H54 (cell line): ENCODE results near the gene SDC1.
"Not testable (repeated sequence)": the region's sequence is repeated elsewhere in the genome, so short reads cannot be mapped to it uniquely, and the experiment has no call there.

Experiments used
- DNase-seq: peaks from one replicate; pipeline ENCODE4 v3.0.0; 2011; ENCODE audit warnings: low spot score, mixed read lengths; ENCODE audit not compliant: insufficient read length
- FAIRE-seq: peaks from 3 replicates; lab custom pipeline; 2011; peaks lifted over from hg19 to GRCh38; lab: Jason Lieb, UNC
- POLR2A ChIP-seq: IDR thresholded peaks from 2 replicates; pipeline ENCODE4 v1.6.1; 2011; ENCODE audit warnings: low read depth, mild to moderate bottlenecking, low read length

The SDC1 gene

DNA sequence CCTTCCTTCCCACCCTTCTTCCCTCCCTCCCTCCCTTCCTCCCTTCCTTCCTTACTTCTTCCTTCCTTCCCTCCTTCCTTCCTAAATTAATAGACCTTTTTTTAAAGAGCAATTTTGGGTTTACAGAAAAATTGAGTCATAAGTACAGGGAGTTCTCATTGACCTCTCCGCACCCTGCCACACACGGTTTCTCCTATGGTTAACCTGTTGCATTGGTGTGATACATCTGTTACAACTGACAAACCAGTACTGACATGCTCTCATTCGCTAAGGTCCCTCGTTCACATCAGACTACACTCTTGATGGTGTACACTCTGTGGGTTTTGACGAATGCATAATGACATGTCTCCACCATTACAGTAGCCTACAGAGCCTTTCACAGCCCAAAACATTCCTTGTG, 11.6 kb upstream of the SDC1 start:
- no peak for TF ChIP-seq POLR2A
- no peak for FAIRE-seq
- no peak for DNase-seq

DNA sequence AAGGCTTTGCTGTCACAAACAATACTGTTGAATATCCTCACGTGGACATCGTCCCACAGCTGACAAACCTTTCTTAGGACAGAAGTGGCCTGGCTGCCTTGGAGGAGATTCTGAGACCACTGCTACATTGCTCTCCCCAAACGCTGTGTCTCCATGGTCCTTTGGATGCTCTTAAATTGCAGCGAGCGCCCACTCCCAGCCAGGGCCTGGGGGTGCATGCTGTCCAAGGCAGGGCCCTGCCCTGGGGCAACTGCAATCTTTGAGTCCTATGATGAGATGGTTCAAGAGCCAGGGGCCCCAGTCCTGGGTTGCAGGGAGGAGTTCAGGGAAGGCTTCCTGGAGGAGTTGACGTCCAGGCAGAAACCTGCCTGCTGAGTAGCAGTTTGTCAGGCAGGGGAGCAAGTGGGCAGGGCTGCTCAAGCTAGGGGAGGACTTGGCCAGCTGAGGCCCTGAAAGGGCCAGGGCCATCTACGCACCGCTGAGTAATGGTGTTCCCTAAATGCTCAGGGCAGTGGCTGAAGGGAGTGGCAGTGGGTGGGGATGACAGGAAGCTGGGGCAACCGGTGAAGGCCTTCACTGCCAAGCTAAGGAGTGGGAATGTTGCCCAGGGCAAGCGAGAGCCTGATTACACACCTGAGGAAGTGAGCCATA, 10.8 kb upstream of the SDC1 start:
- no peak for TF ChIP-seq POLR2A
- peak; percentile 86 for FAIRE-seq
- DNase-seq: peak; percentile 65

DNA sequence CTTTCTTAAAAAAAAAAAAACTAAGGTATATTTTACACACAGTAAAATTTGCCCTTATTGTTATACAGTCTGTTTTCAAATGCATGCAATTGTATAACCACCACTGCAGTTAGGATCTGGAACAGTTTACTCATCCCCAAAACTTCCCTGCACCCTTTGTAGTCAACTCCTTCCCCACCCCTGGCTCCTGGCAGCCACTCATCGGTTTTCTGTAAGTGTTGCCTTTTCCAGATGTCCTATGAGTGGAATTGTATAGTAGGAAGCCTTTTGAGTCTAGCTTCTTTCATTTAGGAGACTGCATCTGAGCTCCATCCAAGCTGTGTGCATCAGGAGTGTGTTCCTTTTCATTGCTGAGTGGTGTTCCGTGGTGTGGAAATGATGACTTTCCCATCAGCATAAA, 9.7 kb upstream of the SDC1 start:
- not testable (repeated sequence) for FAIRE-seq, DNase-seq

DNA sequence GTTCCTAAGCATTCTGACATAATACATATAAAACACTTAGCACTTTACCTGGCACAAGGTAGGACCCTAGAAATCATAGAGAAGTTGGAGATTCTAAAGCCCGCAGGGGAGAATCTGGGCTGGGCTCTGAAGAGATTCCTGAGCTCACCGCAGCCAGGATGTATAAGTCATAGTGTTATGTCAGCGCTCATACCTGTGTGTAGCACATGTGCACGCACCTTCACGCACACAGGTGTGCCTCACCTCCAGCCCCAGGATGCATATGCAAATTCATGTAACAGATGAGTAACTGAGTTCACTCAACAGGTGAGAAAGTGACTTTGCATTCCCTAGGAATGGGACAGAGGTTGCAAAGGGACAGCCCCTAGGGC, 7.9 kb upstream of the SDC1 start:
- FAIRE-seq (no peak), DNase-seq (no peak)
- TF ChIP-seq POLR2A: no peak

DNA sequence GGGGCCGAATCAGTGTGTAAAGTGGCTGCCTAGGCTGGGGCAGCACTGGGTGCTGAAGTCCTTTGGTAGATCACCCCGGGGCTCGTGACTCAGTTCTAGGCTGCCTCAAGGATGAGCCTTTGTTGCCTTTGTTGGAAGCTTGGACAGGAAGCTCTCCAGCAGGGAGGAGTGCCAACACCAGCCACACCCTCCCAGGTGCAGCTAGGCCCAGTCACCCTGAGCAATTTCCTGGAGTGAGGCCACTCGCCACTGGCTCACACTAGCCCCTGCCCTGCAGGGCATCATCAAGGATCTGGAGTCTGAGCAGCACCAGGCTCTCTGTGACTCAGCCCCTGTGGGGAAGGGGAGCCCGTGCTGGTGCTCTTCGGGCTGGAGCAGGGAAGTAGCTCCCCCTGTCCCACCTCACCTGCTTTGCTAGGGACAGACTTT, 6.7 kb upstream of the SDC1 start:
- TF ChIP-seq POLR2A: no peak
- DNase-seq: peak; percentile 94
- FAIRE-seq: peak; percentile 96

DNA sequence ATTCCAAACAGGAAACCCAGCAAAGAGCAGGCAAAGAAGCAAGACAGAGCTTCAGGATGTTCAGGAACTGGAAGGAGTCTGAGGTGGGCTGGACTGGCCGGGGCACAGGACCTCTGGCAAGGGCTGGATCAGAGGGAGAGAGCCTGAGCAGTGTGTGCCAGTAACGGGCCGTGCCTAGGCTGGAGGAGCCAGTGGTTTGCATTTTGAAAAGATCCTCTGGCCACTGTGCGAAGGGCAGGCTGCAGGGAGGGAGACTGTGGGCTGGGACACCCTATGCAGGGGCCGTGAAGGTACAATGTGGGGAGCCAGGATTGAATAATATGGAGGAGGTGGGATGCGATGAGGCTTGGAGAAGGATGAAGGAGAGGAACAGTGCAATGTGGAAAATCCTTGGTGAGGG, 6.2 kb upstream of the SDC1 start:
- no peak for TF ChIP-seq POLR2A
- FAIRE-seq: no peak

DNA sequence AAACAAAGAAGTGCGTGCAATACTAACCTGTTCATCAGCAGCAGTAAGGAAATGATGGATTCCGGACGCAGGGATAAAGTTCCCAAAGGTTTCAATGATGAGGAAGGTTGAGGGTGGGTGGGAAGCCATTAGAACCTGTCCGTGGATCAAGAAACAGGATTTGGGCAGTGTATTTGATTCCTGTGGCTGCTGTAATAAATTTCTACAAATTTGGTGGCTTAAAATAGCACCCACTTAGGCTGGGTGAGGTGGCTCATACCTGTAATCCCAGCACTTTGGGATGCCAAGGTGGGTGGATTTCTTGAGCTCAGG, 5.1 kb upstream of the SDC1 start:
- no peak for DNase-seq
- TF ChIP-seq POLR2A: no peak
- no peak for FAIRE-seq

More for the DNA sequence above, 6.2 kb upstream of the SDC1 start:
- no peak for DNase-seq

DNA sequence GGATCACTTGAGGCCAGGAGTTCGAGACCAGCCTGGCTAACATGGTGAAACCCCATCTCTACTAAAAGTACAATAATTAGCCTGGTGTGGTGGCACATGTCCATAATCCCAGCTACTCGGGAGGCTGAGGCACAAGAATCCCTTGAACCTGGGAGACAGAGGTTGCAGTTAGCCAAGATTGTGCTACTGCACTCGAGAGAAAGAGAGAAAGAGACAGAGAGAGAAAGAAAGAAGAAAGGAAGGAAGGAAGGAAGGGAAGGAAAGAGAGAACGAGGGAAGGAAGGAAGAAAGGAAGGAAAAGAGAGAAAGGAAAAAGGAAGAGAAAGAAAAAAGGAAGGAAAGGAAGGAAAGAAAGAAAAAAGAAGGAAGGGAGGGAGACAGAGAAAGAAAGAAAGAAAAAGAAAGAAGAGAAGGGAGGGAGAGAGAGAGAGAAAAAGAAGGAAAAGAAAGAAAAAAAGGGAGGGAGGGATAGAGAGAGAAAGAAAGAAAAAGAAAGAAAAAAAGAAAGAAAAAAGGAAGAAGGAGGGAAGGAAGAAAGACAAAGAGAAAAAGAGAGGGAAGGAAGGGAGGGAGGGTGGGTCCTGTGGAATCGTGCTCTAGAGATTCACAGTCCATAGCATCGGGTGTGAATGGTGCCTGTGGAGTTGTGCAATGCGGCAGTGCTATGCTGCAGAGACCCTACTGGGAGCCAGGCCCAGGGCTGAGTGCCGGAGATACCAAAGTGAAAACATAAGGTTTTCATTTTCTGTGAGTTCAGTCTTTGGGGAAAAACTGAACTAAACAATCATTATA, 4.6 kb upstream of the SDC1 start:
- DNase-seq (no peak), FAIRE-seq (no peak)

DNA sequence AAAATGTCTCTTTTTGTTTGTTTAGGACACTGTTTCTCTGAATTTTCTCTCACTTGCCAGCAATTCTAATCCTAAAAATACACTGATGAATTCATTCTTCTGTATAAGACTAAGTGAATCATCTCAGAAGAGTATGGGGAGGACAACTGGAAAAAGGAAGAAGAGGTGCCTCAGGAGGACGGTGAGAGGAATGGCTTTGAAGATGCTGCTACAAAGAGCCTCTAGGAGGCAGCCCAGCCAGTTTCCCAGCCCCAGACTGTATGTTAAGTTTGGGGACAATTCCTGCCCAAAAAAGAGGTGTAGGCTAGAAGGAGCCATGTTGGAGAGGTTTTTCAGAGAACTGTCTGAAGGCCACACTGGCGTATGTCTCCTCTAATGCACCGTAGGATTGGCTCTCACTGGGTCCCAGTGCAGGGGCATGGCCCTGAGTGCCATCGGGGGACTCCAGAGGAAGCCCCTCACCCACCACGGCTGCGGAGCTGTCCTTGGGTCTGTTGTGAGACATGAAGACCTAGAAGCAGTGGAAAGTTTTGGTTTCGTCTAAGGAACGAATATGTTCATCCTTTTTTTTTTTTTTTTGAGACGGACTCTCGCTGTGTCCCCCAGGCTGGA, 3.1 kb upstream of the SDC1 start:
- FAIRE-seq (no peak), DNase-seq (no peak)
- no peak for TF ChIP-seq POLR2A

More for the DNA sequence above, 4.6 kb upstream of the SDC1 start:
- TF ChIP-seq POLR2A: no peak

DNA sequence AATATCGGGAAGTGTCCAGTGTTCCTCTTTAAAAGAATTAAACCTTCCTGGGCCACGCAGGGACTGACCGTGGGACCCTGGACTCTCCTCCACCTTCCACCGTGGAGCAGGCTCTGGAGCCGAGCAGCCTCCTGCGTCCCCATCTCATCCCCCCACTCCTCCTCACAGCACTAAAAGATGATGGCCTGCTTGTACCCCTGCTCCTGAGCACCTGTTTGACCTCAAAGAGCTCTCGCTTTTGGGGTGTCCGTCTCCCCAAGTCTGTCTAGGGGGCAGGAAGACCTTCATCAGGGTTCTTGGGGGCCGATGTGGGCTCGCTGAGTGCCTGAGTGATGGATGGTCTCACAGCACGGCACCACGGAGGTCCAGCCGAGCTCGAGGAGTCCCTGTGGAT, 1.2 kb upstream of the SDC1 start:
- FAIRE-seq: no peak
- no peak for DNase-seq
- no peak for TF ChIP-seq POLR2A

DNA sequence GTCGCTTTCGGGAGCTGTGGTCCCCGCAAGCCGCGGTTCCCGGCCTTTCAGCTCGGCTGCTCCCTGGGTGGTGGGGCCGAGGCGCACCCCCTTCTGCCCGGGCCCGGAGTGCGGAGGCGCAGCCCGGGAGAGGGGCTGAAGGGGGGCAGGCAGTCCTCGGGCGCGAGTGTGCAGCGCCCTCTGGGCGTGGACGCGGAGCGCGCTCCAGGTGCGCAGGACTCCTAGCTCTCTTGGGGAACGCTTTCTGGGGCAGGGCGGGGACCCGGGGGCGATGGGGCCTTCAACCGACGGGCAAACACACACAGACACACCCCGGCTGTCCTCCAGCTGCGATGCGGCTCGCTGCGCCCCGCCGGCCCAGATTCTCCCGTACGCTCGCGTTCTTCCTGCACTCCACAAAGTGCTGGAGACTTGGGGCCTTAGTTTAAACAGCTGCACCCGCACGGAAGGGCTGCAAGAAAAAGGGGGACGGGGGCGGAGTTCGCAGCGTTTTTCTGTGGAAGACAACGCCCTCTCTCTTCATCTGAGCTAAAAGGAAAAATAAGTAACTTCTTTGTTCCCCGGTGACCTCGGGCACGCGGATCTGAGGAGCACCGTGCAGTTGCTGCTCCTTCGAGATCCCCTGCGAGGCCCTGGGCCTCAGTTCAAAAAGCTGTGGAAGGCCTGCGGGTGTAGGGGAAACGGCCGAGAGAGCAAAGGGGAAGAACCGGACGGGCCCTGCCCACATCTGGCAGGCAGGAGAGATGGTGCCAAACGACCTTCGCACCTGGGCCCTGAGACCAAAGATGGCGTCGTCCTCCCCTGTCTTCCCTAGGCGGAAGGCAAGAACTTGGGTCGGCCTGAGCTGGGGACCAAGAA, 593 bp upstream of the SDC1 start:
- TF ChIP-seq POLR2A: no peak
- DNase-seq (peak; percentile 68), FAIRE-seq (no peak)

DNA sequence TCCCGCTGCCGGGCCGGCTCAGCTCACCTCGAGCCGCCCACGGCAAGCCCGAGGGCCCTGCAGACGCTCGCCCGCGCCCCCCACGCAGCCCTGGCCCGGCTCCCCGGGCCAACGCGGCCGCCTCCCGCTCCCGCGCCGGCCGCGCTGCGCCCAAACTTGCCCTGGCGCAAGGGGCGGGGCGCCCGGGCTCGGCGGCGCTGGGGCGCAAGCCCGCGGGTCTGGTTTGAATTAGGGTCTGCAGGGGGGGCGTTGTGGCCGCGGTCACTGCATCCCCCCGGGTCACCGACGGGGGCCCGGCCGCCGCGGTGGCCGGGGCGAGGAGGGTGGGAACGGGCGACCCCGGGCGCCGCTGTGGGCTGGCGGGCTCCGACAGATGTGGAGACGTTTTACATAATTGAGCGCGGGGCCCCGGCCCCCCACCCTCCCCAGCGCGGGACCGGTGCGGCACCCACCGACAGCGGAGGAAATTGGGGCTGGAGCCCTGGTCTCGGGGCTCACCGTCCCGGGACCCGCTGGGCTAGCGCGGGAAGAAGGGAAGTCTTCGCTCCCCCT, 690 bp downstream of the SDC1 start:
- DNase-seq (no peak), FAIRE-seq (no peak)

DNA sequence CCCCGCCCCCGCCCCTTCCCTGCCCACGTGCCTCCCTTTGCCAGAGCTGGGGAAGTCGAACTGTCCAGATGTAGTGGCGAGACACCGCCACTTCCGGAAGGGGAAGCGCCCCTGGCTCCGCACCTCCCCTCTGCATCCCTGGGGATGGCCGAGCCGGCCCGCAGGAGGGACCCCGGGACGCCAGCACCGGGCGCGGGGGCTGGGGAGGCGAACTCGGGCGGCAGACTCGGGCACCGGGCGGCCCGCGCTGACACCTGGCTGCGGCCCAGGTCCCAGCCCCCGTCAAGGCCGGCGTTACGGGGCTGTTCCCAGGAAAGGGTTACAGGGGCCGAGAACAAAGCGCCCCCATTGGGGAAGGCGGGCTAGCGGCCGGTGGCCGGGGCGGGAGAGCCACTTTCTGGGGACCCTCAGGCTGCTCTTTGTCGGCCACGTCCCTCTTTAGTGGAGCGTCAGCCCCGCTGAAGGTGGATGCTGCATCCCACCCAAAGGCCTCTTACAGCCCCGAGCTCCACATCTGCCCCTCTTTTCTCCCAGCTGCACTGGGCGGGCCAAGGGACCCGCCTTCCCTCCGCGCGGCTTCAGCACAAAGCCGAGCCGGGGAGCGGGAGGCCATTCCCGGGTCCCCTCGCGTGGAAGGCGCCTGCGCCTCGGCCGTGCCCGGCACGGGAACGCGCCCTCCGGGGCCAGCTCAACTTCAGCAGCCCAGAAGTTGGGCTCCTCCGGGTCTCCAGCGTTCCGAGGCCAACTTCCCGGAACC, 1.3 kb downstream of the SDC1 start:
- FAIRE-seq (no peak), DNase-seq (peak; percentile 75)
- peak; percentile 48; the same call in 1 of the 2 replicates for TF ChIP-seq POLR2A

More for the DNA sequence above, 690 bp downstream of the SDC1 start:
- peak; percentile 30; the same call in 1 of the 2 replicates for TF ChIP-seq POLR2A
